T-helper 22 cell (primary cell): ENCODE results near the gene SERPING1.

Source experiments
- DNase-seq: peaks from one replicate; pipeline ENCODE4 v3.0.0-alpha.2; 2020; ENCODE audit warnings: low read depth

The SERPING1 gene

DNA sequence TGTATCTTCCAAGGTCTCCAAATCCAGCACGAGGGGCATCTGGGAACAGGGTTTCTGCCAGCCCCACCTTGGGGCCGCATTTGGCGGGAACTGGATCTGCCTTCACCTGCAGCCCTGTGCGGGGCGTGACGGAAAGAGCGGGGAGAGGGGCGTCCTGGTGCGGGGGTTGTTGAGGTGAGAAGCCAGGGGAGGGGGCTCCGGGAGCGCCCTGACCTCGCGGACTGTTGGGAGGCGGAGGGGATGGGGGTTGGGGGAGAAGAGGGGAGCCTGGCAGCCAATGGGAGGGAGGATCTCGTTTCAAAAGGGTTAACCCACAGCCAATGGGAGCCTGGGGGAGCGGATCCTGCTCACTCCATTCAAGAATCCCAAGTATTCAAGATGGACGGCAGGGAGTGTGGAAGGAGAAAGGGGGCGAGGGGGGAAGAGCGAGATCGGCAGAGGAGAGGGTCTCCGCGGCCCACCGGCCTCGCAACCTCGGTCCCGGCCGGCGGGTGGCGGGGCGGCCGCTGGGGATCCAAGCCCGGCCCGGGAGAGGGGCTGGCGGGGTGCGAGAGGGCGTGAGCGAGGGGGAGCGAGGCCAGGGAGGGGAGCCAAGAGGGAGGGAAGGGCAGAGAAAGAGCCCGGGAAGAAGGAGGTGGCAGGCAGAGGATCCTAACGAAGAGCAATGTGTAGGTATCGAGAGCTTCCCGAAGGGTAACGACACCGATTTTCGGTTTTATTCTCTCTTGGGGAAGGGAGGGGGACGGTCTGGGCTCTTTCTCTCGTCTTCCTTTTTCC, 40.7 kb downstream of the SERPING1 start:
- DNase-seq: no peak

- no peak for DNase-seq
These were observed 41.4 kb downstream of the SERPING1 start for GRCh38 chr11:57638811-57639320.

- DNase-seq: no peak
These were observed 42.0 kb downstream of the SERPING1 start for GRCh38 chr11:57639321-57640067.

GRCh38 chr11:57640068-57640800, 42.7 kb downstream of the SERPING1 start:
- DNase-seq: no peak

DNA sequence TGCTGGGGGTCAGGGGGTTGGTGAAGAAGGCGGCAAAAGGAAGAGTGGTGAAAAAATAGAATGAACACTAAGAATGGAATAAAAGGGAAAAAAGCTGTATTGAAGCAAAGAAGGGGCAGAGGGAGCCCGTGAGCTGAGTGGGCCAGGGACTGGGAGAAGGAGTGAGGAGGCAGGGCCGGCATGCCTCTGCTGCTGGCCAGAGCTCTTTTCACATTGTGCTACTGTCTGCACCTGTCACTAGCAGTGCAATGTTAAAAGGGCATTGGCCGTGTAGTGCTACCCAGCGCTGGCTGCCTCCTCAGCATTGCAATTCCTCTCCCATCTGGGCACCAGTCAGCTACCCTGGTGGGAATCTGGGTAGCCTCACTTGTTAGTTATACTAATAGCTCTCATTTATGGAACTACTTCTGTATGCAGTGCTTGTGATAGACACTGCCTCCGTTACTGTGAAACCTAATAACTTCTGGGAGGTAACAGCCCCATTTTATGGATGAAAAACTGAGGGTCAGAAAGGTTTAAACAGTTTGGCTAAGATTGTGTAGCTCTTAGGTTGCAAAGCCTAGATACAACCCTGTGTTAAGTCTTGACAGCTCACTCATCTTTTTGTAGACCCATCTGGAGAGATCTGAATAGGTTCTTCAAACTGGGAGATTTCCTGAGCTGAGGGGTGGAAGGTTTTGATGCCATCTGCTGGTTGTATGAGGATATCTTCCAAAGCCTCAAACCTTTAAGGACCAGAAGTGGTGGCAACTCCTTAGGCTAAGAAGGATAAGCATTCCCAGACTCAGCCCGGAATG, 43.7 kb downstream of the SERPING1 start:
- DNase-seq: no peak

DNA sequence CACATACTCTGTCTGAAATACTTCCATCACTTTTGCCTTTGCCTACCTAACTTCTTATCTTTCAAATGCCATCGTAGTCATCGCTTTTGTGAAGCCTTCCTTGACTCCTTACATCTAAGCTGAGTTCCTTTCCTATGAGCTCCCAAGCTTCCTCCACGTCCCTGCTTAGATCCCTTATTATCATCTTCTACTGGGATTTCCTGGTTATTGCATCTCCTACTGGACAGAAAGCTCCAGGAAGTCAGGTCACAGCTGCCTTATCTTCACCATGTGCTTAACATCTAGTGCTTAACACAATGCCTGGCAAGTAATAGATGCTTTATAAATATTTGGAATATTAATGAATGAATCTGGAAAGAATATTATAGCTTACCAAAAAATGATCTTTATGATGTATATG, 46.3 kb downstream of the SERPING1 start:
- no peak for DNase-seq

DNA sequence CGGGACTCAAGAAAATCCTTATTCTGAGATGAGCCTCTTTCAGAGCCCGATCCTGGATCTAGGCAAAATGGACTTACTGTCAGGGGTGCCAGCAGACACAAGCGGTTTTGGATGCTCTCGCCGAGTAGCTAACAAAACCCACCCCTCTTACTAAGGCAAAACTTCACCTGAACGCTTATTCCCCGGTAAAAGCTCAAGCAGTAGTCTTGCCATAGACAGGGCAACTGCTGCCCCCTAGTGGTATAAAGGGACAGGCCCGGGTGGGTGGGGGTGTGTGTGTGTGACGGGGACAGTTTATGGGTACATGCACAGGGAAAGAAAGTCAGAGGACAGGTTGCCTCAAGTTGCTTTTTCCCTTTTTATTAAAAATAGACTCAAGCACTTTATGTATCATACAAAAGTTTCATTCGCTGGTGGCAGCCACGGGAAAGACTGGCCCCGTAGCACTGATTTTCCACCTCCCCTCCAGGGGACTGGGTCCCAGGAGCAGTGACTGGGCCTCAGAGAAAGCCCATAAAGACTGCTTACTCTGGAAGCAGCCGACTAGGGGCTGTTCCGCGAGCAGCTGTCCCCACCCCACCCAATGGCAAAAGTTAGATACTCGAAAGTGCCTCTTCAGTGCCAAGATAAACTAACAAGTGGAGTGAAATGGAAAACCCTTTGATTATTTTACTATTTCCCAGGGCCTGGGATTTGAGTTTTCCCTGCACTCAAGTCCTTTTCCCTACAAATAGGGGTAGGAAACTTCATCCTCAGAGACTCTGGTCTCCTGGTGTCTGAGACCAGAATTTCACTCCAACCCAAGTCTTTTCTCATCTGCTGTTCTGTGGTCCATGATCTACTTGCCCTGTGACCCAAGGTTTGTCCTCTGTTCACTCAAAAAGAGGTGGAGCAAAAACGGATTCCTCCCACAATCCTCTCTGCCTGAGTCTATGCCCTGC, 47.5 kb downstream of the SERPING1 start:
- peak; percentile 66 for DNase-seq

GRCh38 chr11:57645689-57646085, 48.2 kb downstream of the SERPING1 start:
- DNase-seq: no peak

- DNase-seq: no peak
These were observed 48.8 kb downstream of the SERPING1 start for GRCh38 chr11:57646194-57646798.

- DNase-seq: no peak
These were observed 49.4 kb downstream of the SERPING1 start for GRCh38 chr11:57646799-57647303.

- no peak for DNase-seq
These were observed 49.9 kb downstream of the SERPING1 start for GRCh38 chr11:57647372-57647771.

DNA sequence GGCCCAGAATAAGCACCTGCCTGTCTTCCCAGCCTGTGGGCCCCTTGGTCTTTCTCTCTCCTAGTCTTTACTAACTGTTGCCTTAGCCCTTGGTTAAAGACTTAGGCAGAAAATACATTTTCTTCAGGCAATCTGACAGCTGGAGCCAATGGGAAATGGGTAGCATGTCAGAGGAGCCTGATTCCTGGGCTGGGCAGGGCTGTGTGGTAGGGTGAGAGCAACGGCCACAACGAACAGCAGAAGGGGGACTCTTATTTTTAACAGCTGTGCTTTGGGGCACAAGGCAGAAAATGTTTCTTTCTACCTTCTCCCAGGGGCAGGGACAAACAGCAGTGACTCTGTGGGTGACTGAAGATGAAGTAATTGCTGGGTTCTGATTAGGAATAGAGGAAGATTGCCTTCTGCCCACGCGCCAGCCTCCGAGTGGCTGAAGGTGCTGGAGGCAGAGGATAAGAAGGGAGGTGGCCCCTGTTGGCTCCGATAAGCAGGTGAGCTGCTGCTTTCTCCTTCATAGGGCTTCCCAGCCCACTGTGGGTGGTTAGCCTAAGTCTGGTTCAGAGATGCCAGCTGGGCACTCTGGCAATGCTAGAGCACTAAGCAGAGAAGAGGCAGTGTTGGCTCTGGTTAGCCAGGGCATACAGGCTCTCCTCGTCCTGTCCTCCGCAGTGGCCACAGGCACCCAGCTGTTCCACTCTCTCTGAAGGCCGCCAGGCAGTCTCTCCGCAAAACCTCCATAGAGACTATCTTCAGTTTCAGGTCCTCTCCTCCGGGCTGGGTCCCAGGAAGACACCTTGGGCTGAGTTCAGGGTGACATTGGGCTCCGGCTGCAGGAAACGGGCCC, 50.7 kb downstream of the SERPING1 start:
- DNase-seq: no peak

DNA sequence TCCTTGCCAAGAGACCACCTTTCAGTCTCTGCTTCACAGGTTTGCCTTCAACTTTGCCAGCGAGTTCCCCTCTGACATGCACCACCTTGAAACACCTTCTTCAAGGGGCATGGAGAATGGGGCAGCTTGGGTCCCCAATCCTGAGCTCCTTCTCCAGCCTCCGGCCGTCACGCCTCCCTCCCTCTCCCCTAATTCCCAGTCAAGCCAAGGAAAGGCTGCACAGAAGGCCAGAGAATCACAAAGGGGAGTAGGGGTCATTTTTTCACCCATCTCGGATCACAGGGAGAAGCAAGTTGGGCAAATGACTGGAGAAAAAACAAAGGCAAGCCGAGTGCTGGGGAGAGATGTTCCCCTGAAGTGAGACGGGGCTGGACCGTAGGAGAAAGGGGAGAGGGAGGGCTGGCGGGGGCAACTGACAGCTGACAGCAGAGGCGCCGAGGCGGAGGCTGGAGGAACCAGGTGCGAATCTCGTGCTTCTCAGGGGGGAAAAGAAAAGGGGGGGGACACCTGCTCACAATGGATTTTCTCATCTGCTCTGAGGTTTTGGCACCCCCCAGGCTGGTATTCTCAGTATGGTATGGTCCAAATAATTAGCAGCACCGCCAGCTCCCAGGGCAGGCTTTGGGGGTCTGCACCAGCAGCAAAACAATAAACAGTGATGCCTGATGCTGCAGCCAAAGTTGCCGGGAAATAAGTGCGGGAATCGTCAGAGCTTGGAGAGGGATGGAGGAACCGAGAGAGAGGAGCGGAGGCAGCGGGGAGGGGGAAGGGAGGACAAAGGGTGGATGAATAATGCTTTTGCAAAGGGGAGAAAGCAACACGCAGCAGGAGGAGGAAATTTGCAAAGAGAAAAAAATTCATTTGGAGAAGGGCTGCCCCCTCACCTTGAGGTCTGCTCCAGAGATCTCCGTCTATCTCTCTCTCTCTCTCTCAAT, 51.6 kb downstream of the SERPING1 start:
- DNase-seq: no peak

DNA sequence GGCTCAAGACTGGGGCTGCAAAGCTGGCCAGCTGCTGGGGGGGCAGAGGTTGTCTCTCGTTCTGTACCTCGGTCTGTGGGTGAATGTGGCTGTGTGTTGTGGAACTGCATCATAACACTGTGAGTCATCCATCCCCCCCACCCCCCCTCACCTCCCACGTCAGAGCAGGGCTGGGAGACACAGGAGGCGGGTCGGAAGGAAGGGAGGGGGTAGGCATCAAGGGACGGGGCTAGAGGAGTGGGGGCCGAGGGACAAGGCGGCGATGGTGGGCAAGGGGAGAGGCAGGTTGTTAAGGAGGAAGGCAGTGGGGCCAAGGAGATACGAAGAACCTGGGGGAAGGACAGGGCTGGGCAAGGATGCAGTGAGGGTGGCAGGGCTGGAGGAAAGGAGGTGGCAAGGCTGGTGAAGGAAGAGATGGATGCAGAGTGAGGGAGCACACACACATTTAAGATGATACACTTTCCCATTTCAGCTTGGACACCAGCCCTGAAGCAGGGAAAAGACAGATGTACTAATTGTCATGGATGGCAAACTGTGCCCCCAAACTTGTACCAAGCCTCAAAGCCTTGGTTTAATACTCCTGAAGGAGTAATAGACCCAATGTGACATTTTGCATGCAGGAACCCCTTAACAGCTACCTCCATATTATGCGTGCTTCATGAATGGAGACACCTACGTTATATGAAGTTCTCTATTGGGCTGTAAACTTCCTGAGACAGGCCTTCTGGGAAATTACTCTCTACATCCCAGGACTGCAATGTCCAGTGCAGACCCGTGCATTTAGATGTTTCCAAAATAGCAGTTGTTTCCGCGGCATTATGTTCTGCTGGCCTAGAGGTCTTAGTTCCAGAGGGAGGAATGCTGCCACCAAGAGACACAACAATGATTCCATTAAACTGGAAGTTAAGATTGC, 52.6 kb downstream of the SERPING1 start, which contains the start of gene YPEL4:
Gene YPEL4 (minus strand): TSS at position 87 of the 913 bp plus-strand sequence. CDS start 2,805 bp downstream, outside the sequence.
- DNase-seq: peak; percentile 72

- no peak for DNase-seq
These were observed 53.2 kb downstream of the SERPING1 start for GRCh38 chr11:57650739-57651090.

- no peak for DNase-seq
These were observed 53.9 kb downstream of the SERPING1 start for GRCh38 chr11:57651408-57651807.

GRCh38 chr11:57652230-57652629, 54.7 kb downstream of the SERPING1 start:
- peak; percentile 25 for DNase-seq
